Measurements from ENCODE around the gene SCG5.

- no peak for TF ChIP-seq REST (IDR thresholded peaks at IDR 0.05; ENCODE audit: low read depth, low read length)
- TF ChIP-seq RAD21 (IDR thresholded peaks at IDR 0.05; ENCODE audit: low read length): no peak
- TF ChIP-seq, protein P1, sequence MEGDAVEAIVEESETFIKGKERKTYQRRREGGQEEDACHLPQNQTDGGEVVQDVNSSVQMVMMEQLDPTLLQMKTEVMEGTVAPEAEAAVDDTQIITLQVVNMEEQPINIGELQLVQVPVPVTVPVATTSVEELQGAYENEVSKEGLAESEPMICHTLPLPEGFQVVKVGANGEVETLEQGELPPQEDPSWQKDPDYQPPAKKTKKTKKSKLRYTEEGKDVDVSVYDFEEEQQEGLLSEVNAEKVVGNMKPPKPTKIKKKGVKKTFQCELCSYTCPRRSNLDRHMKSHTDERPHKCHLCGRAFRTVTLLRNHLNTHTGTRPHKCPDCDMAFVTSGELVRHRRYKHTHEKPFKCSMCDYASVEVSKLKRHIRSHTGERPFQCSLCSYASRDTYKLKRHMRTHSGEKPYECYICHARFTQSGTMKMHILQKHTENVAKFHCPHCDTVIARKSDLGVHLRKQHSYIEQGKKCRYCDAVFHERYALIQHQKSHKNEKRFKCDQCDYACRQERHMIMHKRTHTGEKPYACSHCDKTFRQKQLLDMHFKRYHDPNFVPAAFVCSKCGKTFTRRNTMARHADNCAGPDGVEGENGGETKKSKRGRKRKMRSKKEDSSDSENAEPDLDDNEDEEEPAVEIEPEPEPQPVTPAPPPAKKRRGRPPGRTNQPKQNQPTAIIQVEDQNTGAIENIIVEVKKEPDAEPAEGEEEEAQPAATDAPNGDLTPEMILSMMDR (IDR thresholded peaks at IDR 0.05): no peak
- TF ChIP-seq POLR2AphosphoS5 (IDR thresholded peaks at IDR 0.05; ENCODE audit: low read depth, low read length): no peak
- no peak for TF ChIP-seq MXI1 (IDR thresholded peaks at IDR 0.05; ENCODE audit: low read depth, low read length)
- TF ChIP-seq, protein P2, sequence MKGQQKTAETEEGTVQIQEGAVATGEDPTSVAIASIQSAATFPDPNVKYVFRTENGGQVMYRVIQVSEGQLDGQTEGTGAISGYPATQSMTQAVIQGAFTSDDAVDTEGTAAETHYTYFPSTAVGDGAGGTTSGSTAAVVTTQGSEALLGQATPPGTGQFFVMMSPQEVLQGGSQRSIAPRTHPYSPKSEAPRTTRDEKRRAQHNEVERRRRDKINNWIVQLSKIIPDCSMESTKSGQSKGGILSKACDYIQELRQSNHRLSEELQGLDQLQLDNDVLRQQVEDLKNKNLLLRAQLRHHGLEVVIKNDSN (IDR thresholded peaks at IDR 0.05; ENCODE audit: borderline replicate concordance, low read depth): no peak
- TF ChIP-seq PBX3 (IDR thresholded peaks at IDR 0.05): no peak
- TF ChIP-seq NRF1 (IDR thresholded peaks at IDR 0.05; ENCODE audit: low read depth, low read length): no peak
These were observed 34.0 kb downstream of the SCG5 start for GRCh38 chr15:32675466-32675865.

All from SK-N-SH (cell line).